Measurements from ENCODE around the gene NOC4L.

NOC4L gene

GRCh38 chr12:132158677-132159554 is 14.7 kb downstream of the NOC4L start:
- no peak for DNase-seq

GRCh38 chr12:132159555-132160003 is 15.3 kb downstream of the NOC4L start:
- DNase-seq = no peak

GRCh38 chr12:132160016-132160415 is 15.8 kb downstream of the NOC4L start:
- no peak for DNase-seq

- DNase-seq = no peak
Observed at GRCh38 chr12:132160601-132161035, 16.4 kb downstream of the NOC4L start.

DNA sequence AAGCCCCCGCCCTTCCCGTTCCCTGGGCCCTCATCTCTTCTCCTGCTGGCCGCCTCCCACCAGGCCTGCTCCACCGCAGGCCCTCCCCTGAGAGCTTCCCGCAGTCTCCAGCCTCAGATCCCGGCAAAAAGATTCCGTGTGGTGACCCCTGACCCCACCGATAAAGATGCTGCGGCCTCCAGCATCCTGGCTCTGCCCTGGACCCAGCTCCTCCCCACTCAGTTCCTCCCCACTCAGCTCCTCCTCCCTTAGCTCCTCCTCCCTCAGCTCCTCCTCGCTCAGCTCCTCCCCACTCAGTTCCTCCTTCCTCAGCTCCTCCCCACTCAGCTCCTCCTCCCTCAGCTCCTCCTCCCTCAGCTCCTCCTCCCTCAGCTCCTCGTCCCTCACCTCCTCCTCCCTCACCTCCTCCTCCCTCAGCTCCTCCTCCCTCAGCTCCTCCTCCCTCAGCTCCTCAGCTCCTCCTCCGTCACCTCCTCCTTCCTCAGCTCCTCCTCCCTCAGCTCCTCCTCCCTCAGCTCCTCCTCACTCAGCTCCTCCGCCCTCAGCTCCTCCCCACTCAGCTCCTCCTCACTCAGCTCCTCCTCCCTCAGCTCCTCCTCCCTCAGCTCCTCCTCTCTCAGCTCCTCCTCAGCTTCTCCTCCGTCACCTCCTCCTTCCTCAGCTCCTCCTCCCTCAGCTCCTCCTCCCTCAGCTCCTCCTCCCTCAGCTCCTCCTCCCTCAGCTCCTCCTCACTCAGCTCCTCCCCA is 17.0 kb downstream of the NOC4L start:
- peak; percentile 29 for DNase-seq

DNA sequence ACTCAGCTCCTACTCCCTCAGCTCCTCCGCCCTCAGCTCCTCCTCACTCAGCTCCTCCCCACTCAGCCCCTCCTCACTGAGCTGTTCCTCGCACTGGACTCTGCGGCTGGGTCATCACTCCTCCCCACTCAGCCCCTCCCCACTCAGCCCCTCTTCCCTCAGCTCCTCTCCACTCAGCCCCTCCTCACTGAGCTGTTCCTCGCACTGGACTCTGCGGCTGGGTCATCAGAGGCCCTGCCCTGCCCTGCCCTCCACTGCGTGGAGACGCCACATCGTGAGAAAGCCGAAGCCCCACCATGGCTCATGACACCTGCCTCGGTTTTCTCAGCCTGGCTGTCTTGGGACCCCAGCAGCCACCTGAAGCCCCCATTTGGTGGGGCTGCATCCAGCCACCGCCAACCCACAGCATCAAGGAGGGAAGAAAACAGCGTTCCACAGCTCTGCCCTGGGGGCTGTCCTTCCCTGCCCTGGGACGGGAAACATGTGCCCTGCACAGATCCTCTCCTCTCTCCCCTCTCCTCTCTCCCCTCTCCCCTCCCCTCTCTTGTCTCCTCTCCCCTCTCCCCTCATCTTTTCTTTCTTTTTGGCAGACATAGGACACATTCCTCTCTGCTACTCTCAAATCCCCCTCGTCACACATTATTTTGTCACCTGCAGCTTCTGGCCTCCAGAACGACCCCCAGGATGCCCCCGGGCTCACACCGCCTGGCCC is 17.7 kb downstream of the NOC4L start:
- no peak for DNase-seq

DNA sequence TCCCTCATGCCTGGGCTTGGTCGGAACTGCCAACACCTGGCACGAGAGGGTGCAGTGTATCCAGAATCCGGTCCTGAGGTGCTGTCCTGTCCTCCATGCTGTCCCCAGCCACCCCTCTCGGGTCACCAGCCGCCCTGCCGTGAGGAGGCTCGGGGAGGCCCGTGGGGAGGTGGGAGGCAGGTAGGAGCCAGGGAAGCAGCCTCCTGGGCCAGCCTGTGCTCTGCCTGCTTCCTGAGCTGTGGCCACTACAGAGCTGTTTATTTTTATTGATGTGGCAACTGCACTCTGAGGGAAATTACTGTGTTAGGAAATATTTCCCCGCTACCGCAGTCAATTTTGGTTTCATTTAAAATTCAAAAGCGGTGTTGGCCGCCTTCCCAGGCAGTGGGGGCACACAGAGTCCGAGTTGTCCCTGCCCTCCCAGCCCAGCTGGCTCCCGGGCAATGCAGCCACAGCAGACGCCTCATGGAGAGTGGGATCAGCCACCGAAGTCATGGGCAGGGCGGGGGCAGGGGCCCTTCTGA is 18.3 kb downstream of the NOC4L start:
- peak; percentile 34 for DNase-seq

GRCh38 chr12:132163041-132163910 is 19.0 kb downstream of the NOC4L start:
- DNase-seq = peak; percentile 34

DNA sequence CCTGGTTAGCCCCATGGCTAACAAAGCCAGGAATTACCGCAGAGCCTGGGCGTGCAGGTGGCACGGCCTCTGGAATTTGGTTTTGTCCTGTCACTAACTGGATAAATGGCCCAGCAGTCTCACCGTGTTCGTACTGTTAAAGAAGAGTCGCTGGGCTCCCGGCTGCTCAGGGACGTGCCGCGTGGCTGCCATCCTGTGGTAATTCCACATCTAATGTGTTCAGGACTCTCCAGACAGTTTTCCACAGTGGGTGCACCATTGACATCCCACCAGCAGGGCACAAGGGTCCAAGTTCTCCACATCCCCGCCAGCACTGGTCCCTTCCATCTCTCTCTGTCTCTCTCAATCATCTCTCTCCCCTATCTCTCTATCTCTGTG is 19.6 kb downstream of the NOC4L start:
- DNase-seq = peak; percentile 50

DNA sequence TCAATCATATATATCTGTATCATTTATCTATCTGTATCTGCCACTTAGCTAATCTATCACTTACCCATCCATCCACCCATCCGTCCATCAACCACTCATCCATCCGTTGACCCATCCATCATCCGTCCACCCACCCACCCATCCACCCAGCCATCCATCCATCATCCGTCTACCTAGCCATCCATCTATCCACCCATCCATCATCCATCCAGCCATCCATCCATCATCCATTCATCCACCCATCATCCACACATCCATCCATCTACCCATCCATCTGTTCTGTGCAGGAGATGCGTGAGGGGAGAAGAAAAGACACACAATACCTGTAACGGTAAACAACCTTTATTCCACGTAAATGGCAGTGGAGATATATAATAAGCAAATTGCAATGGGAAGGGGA is 20.2 kb downstream of the NOC4L start:
- no peak for DNase-seq

DNA sequence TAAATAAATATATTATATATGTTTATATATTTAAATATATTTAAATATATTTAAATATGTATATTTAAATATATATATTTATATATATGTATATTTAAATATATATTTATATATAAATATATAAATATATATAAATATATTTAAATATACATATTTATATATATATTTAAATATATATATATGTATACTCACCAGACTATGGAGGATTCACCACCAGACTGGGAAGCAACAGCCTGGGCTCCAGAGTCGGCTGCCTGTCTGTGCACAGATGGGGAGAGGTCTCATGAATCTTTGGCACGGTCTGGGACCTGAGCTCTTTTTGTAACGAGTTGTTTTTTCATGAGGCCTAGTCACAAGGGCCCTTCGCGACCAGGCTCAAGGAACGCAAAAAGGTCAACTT is 21.3 kb downstream of the NOC4L start:
- no peak for DNase-seq

DNA sequence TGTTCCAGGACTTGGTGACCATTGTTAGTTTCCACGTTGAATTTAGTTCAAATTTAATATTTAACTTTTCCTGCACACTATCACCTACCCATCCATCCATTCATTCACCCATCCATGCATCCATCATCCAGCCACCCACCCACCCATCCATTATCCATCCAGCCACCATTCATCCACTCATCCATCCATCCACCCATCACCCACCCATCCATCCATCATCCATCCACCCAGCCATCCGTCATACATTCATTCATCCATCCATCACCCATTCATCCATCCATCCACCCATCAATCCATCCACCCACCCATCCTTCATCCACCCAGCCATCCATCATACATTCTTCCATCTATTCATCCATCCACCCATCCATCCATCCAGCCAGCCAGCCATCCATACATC is 21.8 kb downstream of the NOC4L start:
- no peak for DNase-seq

DNA sequence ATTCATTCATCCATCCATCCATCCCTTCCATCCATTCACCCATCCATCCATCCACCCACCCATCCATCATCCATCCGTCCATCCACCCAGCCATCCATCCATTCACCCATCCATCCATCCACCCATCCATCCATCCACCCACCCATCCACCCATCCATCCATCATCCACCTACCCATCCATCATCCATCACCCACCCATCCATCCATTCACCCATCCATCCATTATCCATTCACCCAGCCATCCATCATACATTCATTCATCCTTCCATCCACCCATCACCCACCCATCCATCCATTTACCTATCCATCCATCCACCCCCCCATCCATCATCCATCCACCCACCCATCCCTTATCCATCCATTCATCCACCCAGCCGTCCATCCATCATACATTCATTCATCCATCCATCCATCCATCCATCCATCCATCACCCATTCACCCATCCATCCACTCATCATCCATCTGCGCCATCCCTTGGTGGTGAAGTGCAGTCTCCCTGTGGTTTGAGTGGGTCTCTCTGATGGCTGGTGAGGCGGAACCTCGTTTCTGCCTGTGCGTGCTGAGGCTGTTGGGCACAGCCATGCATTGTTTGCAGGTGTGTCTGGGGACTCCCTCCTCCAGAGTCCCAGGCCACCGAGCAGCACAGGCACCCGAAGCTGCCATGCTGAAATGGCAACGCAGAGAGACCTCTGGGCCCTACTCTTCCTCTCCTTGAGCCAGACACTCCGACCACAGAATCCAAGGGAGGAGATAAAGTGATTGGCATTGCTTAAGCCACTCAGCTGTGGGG is 22.7 kb downstream of the NOC4L start:
- no peak for DNase-seq

- DNase-seq = no peak
Observed at GRCh38 chr12:132167611-132168310, 23.5 kb downstream of the NOC4L start.

DNA sequence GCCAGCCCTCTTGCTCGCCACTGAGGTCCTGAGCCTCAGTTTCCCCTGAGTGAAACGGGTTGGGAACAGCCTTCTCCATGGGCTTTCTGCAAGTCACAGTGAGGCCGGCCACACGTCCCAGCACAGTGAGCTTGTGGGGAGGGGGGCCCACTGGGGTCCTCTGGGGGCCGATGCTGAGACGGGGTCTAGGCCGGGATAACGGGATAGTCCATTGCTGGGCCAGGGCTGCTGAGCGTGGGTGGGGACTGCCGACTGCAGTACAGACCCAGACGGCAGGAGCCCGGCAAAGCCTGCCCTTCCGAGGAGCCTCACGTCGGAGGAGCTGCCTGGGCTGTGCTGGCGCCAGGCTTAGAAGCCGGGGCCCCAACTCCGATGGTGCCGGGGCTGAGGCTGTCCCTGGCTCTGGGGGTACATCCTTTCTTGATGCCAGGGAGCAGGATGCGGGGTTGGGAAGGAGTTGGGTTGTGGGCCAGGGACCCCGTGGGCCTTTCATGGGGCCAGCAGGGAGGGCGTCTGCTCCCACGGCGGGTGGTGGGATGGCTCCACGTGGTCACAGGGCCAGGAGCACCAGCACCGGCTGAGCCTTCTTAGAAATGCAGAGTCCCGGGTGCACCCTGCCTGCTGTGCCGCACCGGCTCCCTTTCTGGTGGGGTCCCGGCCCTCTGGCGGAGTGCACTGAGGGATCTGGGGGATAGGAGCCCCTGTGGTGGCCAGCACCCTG is 24.2 kb downstream of the NOC4L start:
- no peak for DNase-seq

DNA sequence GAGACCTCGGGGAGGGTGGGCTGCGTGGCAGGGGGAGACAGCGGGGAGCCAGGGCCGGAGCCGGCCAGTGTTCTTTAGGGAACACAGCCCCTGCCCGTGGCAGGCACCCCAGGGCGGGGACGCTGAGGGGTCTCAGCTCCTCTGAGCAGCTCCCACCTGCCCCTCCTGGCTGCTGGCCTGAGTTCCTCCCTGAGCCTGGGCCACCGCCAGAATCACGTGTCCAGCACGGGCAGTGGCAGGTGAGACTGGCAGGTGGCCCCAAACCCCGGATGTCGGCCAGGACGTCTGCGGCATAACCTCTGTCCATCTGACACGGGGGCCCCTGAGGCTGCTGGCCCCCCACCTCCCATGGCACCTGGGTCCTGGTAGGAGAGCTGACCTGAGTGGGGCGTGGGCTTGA is 25.1 kb downstream of the NOC4L start:
- DNase-seq = peak; percentile 39

DNA sequence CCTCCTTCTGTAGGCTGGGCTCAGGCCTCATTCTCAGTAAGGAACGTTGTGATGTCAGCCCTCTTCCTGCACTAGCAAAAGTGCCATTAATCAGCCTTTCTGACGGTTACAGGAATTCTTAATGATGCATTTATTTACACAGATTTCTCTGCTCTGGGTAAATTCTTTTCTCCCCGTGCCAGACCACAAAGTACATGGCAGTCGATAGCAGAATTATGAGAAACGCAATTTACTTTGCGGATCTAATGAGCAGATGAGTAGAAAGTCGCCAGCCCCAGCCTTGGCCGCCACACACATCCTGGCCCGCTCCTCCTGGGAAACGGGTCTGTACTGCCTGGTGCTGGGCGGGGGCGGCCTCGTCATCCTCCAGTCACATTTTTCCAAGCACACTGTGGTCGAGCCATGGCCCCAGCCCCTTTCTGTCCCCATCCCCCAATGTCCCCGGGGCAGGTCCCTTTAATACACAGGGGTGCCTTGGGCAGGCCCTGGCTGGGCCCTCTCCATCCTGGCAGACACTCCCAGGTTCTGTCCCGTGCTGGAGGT is 25.9 kb downstream of the NOC4L start:
- no peak for DNase-seq

DNA sequence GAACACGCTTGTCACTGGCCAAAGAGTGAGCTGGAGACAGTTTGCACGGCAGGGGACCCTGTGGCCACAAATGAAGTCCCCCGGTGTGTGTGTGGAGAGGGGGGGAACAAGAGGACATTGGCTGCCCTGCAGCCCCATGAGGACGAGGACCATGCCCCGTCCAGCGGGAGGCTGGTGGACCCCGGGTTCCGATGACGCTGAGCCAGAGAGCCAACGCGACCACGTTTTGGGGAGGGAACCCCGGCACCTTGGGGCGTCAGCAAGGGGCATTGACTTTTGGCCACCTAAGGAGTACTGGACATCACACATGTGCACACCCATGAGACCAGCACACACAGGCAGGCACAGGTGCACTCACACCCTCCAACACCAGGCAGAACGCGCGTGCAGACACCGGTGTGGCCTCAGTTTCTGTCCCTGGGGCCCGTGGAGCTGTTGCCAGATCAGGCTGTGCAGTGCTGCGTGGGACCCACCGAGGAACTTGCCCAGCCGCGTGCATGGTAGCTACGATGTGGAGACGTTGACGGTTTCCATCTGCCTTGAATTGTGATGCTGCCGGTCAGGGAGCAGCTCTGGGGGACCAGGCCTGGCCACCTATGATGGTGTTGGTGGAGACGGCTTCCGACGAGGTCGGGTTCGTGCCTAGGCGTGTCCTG is 26.5 kb downstream of the NOC4L start:
- DNase-seq = no peak
